Gastroesophageal sphincter (tissue), 3 donors: ENCODE measurements around the gene SMIM38.

ENCODE experiments used
- EP300 ChIP-seq: sonication (generic); formaldehyde crosslinking; IDR thresholded peaks from one replicate; pipeline ENCODE4 v1.6.1; 2017; ENCODE audit warnings: antibody characterized with exemption, mild to moderate bottlenecking
- POLR2A ChIP-seq, 2 donors: fragments of 450-650 bp; IDR thresholded peaks; one replicate each; pipeline ENCODE4 v1.6.1; 2017; ENCODE audit warnings: antibody characterized with exemption in 2 of 2, mild to moderate bottlenecking in 2 of 2, moderate library complexity in 1 of 2
- POLR2AphosphoS5 ChIP-seq: sonication (generic); formaldehyde crosslinking; IDR thresholded peaks from one replicate; pipeline ENCODE4 v1.6.1; 2017; ENCODE audit warnings: antibody characterized with exemption
- TF ChIP-seq, protein P1 (sequence below), 4 experiments: fragments of 200-600 bp in 2 of 4; fragments of 450-650 bp in 2 of 4; sonication (generic) in 1 of 4; IDR thresholded peaks; one replicate each; pipeline ENCODE4 v1.5.1; 2017 to 2019; ENCODE audit warnings: antibody characterized with exemption in 4 of 4, mild to moderate bottlenecking in 2 of 4, moderate library complexity in 2 of 4

DNA sequence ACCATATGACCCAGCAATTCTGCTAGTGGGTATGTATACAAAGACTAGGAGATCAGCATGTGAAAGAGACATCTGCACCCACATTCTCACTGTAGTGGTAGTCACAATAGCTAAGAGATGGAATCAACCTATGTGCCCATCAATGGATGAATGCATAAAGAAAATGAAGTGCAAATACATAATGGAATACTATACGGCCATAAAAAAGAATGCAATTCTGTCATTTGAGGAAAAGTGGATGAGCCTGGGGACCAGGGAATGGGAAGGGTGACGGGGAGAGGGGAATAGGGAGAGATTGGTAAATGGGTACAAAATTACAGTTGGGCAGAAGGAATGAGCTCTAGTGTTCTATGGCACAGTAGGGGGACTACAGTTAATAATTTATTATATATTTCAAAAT, 26.7 kb upstream of the SMIM38 start:
- TF ChIP-seq, protein P1, sequence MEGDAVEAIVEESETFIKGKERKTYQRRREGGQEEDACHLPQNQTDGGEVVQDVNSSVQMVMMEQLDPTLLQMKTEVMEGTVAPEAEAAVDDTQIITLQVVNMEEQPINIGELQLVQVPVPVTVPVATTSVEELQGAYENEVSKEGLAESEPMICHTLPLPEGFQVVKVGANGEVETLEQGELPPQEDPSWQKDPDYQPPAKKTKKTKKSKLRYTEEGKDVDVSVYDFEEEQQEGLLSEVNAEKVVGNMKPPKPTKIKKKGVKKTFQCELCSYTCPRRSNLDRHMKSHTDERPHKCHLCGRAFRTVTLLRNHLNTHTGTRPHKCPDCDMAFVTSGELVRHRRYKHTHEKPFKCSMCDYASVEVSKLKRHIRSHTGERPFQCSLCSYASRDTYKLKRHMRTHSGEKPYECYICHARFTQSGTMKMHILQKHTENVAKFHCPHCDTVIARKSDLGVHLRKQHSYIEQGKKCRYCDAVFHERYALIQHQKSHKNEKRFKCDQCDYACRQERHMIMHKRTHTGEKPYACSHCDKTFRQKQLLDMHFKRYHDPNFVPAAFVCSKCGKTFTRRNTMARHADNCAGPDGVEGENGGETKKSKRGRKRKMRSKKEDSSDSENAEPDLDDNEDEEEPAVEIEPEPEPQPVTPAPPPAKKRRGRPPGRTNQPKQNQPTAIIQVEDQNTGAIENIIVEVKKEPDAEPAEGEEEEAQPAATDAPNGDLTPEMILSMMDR (IDR thresholded peaks at IDR 0.05): no peak
- TF ChIP-seq EP300 (no peak), POLR2A (IDR thresholded peaks at IDR 0.05) (no peak), POLR2AphosphoS5 (no peak)
